ENCODE measurements around the gene C2. TPM values are rescaled to one million over a fixed set of nuclear protein-coding genes. Genes with fewer than 3 reads are reported as not detected.
"Not testable (repeated sequence)": the region's sequence is repeated elsewhere in the genome, so short reads cannot be mapped to it uniquely, and the experiment has no call there.

C2 gene
- total and polyA plus RNA-seq, 4 donors: 28.6 to 230 (median 132) TPM

- Histone ChIP-seq H3K27me3 (ENCODE audit: control insufficient read depth in 3 of 3, insufficient read depth in 3 of 3, low read length in 2 of 3) (no peaks in the 10 kb centered on the region), H3K9me3 (ENCODE audit: control insufficient read depth in 4 of 4, insufficient read depth in 3 of 4, low read length in 3 of 4) (no peaks in the 10 kb centered on the region), H3K36me3 (ENCODE audit: control insufficient read depth in 4 of 4, insufficient read depth in 4 of 4, low read length in 4 of 4) (peaks cover 3 to 38% (median 19%) of the 10 kb centered on the region in 4 donors), H3K4me3 (peak overlapping the region; percentile 77), H3K4me1 (ENCODE audit: control insufficient read depth in 5 of 5, insufficient read depth in 5 of 5, low read length in 5 of 5) (peaks cover 5 to 25% (median 8%) of the 10 kb centered on the region in 5 donors), H3K9ac (ENCODE audit: insufficient read depth in 1 of 2, low read length in 2 of 2) (peak overlapping the region; percentile 88 to 97), H3K27ac (ENCODE audit: low read depth in 1 of 2, low read length in 1 of 2) (peak overlapping the region; percentile 90 to 93)
- TF ChIP-seq CTCF (IDR thresholded peaks at IDR 0.05; ENCODE audit: control extremely low read depth, extremely low read depth): no peak
- ATAC-seq (ENCODE audit: insufficient read depth, low FRiP score) (no peak), DNase-seq (no peak)
- WGBS, 2 donors: 21 to 25% methylated on average over 29 of the region's 29 CpGs
Observed at GRCh38 chr6:31971279-31971992, 43.9 kb downstream of the C2 start.

GRCh38 chr6:31971993-31972708 is 44.6 kb downstream of the C2 start, which contains the start of gene DXO:
TSS of gene DXO (minus strand) at chr6:31972138. CDS start at chr6:31971675, 463 bp downstream.
- Histone ChIP-seq H3K9ac (ENCODE audit: insufficient read depth in 1 of 2, low read length in 2 of 2) (peak within 1 kb of the TSS; percentile 88 to 97), H3K36me3 (ENCODE audit: control insufficient read depth in 4 of 4, insufficient read depth in 4 of 4, low read length in 4 of 4) (peaks cover 0 to 33% (median 13%) of the 10 kb centered on the region in 4 donors), H3K4me3 (peak within 1 kb of the TSS; percentile 77), H3K27me3 (ENCODE audit: control insufficient read depth in 3 of 3, insufficient read depth in 3 of 3, low read length in 2 of 3) (no peaks in the 10 kb centered on the region), H3K9me3 (ENCODE audit: control insufficient read depth in 4 of 4, insufficient read depth in 3 of 4, low read length in 3 of 4) (no peaks in the 10 kb centered on the region), H3K27ac (ENCODE audit: low read depth in 1 of 2, low read length in 1 of 2) (peak within 1 kb of the TSS; percentile 90 to 93), H3K4me1 (ENCODE audit: control insufficient read depth in 5 of 5, insufficient read depth in 5 of 5, low read length in 5 of 5) (peaks cover 5 to 25% (median 8%) of the 10 kb centered on the region in 5 donors)
- ATAC-seq (ENCODE audit: insufficient read depth, low FRiP score) (peak; percentile 89), DNase-seq (peak; percentile 96 to 99 (median 98))
- no peak for TF ChIP-seq CTCF (IDR thresholded peaks at IDR 0.05; ENCODE audit: control extremely low read depth, extremely low read depth)
- WGBS, 2 donors: 0% methylated on average over 62 of the region's 62 CpGs

GRCh38 chr6:31972709-31973350 is 45.3 kb downstream of the C2 start:
- TF ChIP-seq CTCF (IDR thresholded peaks at IDR 0.05; ENCODE audit: control extremely low read depth, extremely low read depth): no peak
- H3K4me1 ChIP-seq (ENCODE audit: control insufficient read depth in 5 of 5, insufficient read depth in 5 of 5, low read length in 5 of 5): peaks cover 5 to 25% (median 8%) of the 10 kb centered on the region in 5 donors
- peaks cover 0 to 27% (median 8%) of the 10 kb centered on the region in 4 donors for H3K36me3 ChIP-seq (ENCODE audit: control insufficient read depth in 4 of 4, insufficient read depth in 4 of 4, low read length in 4 of 4)
- no peaks in the 10 kb centered on the region for H3K27me3 ChIP-seq (ENCODE audit: control insufficient read depth in 3 of 3, insufficient read depth in 3 of 3, low read length in 2 of 3)
- H3K4me3 ChIP-seq: peak overlapping the region; percentile 77
- 10 to 11% methylated on average over 19 of the region's 19 CpGs for WGBS, 2 donors
- H3K9ac ChIP-seq (ENCODE audit: insufficient read depth in 1 of 2, low read length in 2 of 2): peak overlapping the region; percentile 88 to 97
- ATAC-seq (ENCODE audit: insufficient read depth, low FRiP score) (no peak), DNase-seq (peak in 2 of 3 donors; percentile 9 to 25)
- peak overlapping the region; percentile 90 to 93 for H3K27ac ChIP-seq (ENCODE audit: low read depth in 1 of 2, low read length in 1 of 2)
- H3K9me3 ChIP-seq (ENCODE audit: control insufficient read depth in 4 of 4, insufficient read depth in 3 of 4, low read length in 3 of 4): no peaks in the 10 kb centered on the region

- peaks cover 7 to 10% (median 9%) of the 10 kb centered on the region in 4 donors for H3K36me3 ChIP-seq (ENCODE audit: control insufficient read depth in 4 of 4, insufficient read depth in 4 of 4, low read length in 4 of 4)
- H3K9ac ChIP-seq (ENCODE audit: insufficient read depth in 1 of 2, low read length in 2 of 2); ATAC-seq (ENCODE audit: insufficient read depth, low FRiP score); DNase-seq; H3K9me3 ChIP-seq (ENCODE audit: control insufficient read depth in 4 of 4, insufficient read depth in 3 of 4, low read length in 3 of 4); H3K4me3 ChIP-seq; H3K27ac ChIP-seq (ENCODE audit: low read depth in 1 of 2, low read length in 1 of 2); H3K27me3 ChIP-seq (ENCODE audit: control insufficient read depth in 3 of 3, insufficient read depth in 3 of 3, low read length in 2 of 3): not testable (repeated sequence)
- WGBS, 2 donors: 95 to 97% methylated on average over 25 to 30 of the region's 30 CpGs
- peaks cover 3 to 18% (median 8%) of the 10 kb centered on the region in 5 donors for H3K4me1 ChIP-seq (ENCODE audit: control insufficient read depth in 5 of 5, insufficient read depth in 5 of 5, low read length in 5 of 5)
Observed at GRCh38 chr6:31976065-31976464, 48.5 kb downstream of the C2 start.

Measured in lung (tissue), 12 donors.